ENCODE data around the gene SEC24D. TPM values are rescaled to one million over a fixed set of nuclear protein-coding genes. Genes with fewer than 3 reads are reported as not detected.
"Not testable (repeated sequence)": the region's sequence is repeated elsewhere in the genome, so short reads cannot be mapped to it uniquely, and the experiment has no call there.

SEC24D gene
- total and polyA plus RNA-seq, 2 experiments from 2014 or later = 23.9 to 58.6 TPM

GRCh38 chr4:118784776-118785175, 51.1 kb downstream of the SEC24D start:
- peaks cover 2% of the 10 kb centered on the region for H3K36me3 ChIP-seq
- no peak for TF ChIP-seq CTCF (IDR thresholded peaks at IDR 0.05; ENCODE audit: low read depth, low read length)
- H3K9me3 ChIP-seq (ENCODE audit: low read depth) = no peaks in the 10 kb centered on the region
- H3K27ac ChIP-seq = no peak overlapping the region
- no peak for DNase-seq (ENCODE audit: low read depth in 1 of 2, low spot score in 1 of 2)
- H3K4me1 ChIP-seq (ENCODE audit: low read depth) = no peaks in the 10 kb centered on the region
- no peaks in the 10 kb centered on the region for H3K27me3 ChIP-seq
- H3K4me3 ChIP-seq = no peak overlapping the region

GRCh38 chr4:118783887-118784286, 52.0 kb downstream of the SEC24D start:
- H3K27ac ChIP-seq = no peak overlapping the region
- no peak for TF ChIP-seq CTCF (IDR thresholded peaks at IDR 0.05; ENCODE audit: low read depth, low read length)
- H3K4me1 ChIP-seq (ENCODE audit: low read depth) = no peaks in the 10 kb centered on the region
- DNase-seq (ENCODE audit: low read depth in 1 of 2, low spot score in 1 of 2) = peak in 1 of 2 donors; percentile 56
- H3K36me3 ChIP-seq = no peaks in the 10 kb centered on the region
- H3K4me3 ChIP-seq = no peak overlapping the region
- no peaks in the 10 kb centered on the region for H3K27me3 ChIP-seq
- H3K9me3 ChIP-seq (ENCODE audit: low read depth) = no peaks in the 10 kb centered on the region

DNA sequence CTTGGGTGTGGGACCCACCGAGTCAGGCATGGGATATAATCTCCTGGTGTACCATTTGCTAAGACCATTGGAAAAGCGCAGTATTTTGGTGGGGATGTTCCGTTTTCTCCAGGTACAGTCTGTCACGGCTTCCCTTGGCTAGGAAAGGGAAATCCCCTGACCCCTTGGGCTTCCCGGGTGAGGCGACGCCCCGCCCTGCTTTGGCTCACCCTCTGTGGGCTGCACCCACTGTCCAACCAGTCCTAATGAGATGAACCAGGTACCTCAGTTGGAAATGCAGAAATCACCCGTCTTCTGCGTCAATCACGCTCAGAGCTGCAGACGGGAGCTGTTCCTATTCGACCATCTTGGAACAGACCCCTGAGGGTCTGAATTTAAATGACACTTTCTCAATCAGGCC, 53.0 kb downstream of the SEC24D start:
- H3K36me3 ChIP-seq; H3K4me3 ChIP-seq; H3K27ac ChIP-seq; H3K9me3 ChIP-seq (ENCODE audit: low read depth); DNase-seq (ENCODE audit: low read depth in 1 of 2, low spot score in 1 of 2); H3K4me1 ChIP-seq (ENCODE audit: low read depth); H3K27me3 ChIP-seq: not testable (repeated sequence)

DNA sequence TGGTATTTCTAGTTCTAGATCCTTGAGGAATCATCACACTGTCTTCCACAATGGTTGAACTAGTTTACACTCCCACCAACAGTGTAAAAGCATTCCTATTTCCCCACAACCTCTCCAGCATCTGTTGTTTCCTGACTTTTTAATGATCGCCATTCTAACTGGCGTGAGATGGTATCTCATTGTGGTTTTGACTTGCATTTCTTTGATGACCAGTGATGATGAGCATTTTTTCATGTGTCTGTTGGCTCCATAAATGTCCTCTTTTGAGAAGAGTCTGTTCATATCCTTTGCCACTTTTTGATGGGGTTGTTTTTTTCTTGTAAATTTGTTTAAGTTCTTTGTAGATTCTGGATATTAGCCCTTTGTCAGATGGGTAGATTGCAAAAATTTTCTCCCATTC, 58.3 kb downstream of the SEC24D start:
- H3K9me3 ChIP-seq (ENCODE audit: low read depth); DNase-seq (ENCODE audit: low read depth in 1 of 2, low spot score in 1 of 2); H3K27ac ChIP-seq; H3K27me3 ChIP-seq; H3K36me3 ChIP-seq; H3K4me3 ChIP-seq: not testable (repeated sequence)
- peaks cover 29% of the 10 kb centered on the region for H3K4me1 ChIP-seq (ENCODE audit: low read depth)

DNA sequence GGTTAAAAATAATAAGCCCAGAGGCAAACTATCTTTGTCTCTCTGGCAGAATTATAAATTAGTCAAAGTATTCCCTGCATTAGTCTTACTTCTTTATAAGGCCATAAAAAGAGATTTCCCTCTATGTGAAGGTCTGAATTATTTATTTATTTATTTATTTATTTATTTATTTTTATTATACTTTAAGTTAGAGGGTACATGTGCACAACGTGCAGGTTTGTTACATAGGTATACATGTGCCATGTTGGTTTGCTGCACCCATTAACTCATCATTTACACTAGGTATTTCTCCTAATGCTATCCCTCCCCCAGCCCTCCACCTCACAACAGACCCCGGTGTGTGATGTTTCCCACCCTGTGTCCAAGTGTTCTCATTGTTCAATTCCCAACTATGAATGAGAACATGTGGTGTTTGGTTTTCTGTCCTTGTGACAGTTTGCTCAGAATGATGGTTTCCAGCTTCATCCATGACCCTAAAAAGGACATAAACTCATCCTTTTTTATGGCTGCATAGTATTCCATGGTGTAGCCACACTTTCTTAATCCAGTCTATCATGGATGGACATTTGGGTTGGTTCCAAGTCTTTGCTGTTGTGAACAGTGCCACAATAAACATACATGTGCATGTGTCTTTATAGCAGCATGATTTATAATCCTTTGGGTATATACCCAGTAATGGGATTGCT, 58.8 kb downstream of the SEC24D start:
- H3K4me1 ChIP-seq (ENCODE audit: low read depth) = peaks cover 35% of the 10 kb centered on the region
- H3K27ac ChIP-seq; H3K9me3 ChIP-seq (ENCODE audit: low read depth); H3K27me3 ChIP-seq; H3K4me3 ChIP-seq; DNase-seq (ENCODE audit: low read depth in 1 of 2, low spot score in 1 of 2); H3K36me3 ChIP-seq: not testable (repeated sequence)

GRCh38 chr4:118776157-118776954, 59.6 kb downstream of the SEC24D start:
- Histone ChIP-seq H3K9me3 (ENCODE audit: low read depth) (no peaks in the 10 kb centered on the region), H3K4me1 (ENCODE audit: low read depth) (peaks cover 42% of the 10 kb centered on the region), H3K27me3 (no peaks in the 10 kb centered on the region), H3K4me3 (no peak overlapping the region), H3K27ac (no peak overlapping the region), H3K36me3 (no peaks in the 10 kb centered on the region)
- peak in 1 of 2 donors; percentile 85 for DNase-seq (ENCODE audit: low read depth in 1 of 2, low spot score in 1 of 2)
- no peak for TF ChIP-seq CTCF (IDR thresholded peaks at IDR 0.05; ENCODE audit: low read depth, low read length)

- H3K27ac ChIP-seq = peak overlapping the region; percentile 18
- H3K4me1 ChIP-seq (ENCODE audit: low read depth) = peaks cover 52% of the 10 kb centered on the region
- H3K4me3 ChIP-seq = no peak overlapping the region
- H3K9me3 ChIP-seq (ENCODE audit: low read depth) = no peaks in the 10 kb centered on the region
- H3K27me3 ChIP-seq = no peaks in the 10 kb centered on the region
- no peak for TF ChIP-seq CTCF (IDR thresholded peaks at IDR 0.05; ENCODE audit: low read depth, low read length)
- no peak for DNase-seq (ENCODE audit: low read depth in 1 of 2, low spot score in 1 of 2)
- H3K36me3 ChIP-seq = no peaks in the 10 kb centered on the region
Observed at GRCh38 chr4:118775405-118775804, 60.5 kb downstream of the SEC24D start.

All from cardiac muscle cell (in vitro differentiated cells and primary cell).